ENCODE data around the gene VWC2L.

VWC2L gene

GRCh38 chr2:214469728-214470127 lies 58.9 kb downstream of the VWC2L start:
- DNase-seq (ENCODE audit: low read depth) = no peak

GRCh38 chr2:214471382-214471781 lies 60.5 kb downstream of the VWC2L start:
- no peak for DNase-seq (ENCODE audit: low read depth)

- peak; percentile 18 for DNase-seq (ENCODE audit: low read depth)
Measured at GRCh38 chr2:214471990-214472389, 61.1 kb downstream of the VWC2L start.

GRCh38 chr2:214477305-214477704 lies 66.5 kb downstream of the VWC2L start:
- DNase-seq (ENCODE audit: low read depth) = no peak

- DNase-seq (ENCODE audit: low read depth) = no peak
Measured at GRCh38 chr2:214481204-214481603, 70.3 kb downstream of the VWC2L start.

- DNase-seq (ENCODE audit: low read depth) = no peak
Measured at GRCh38 chr2:214482728-214483127, 71.9 kb downstream of the VWC2L start.

GRCh38 chr2:214484239-214484638 lies 73.4 kb downstream of the VWC2L start:
- no peak for DNase-seq (ENCODE audit: low read depth)

GRCh38 chr2:214484701-214485100 lies 73.8 kb downstream of the VWC2L start:
- no peak for DNase-seq (ENCODE audit: low read depth)

GRCh38 chr2:214489181-214489580 lies 78.3 kb downstream of the VWC2L start:
- DNase-seq (ENCODE audit: low read depth) = no peak

GRCh38 chr2:214489702-214490101 lies 78.8 kb downstream of the VWC2L start:
- no peak for DNase-seq (ENCODE audit: low read depth)

- DNase-seq (ENCODE audit: low read depth) = no peak
Measured at GRCh38 chr2:214492152-214492551, 81.3 kb downstream of the VWC2L start.

- no peak for DNase-seq (ENCODE audit: low read depth)
Measured at GRCh38 chr2:214492608-214493007, 81.8 kb downstream of the VWC2L start.

GRCh38 chr2:214497489-214497888 lies 86.6 kb downstream of the VWC2L start:
- DNase-seq (ENCODE audit: low read depth) = no peak

GRCh38 chr2:214503568-214503967 lies 92.7 kb downstream of the VWC2L start:
- no peak for DNase-seq (ENCODE audit: low read depth)

GRCh38 chr2:214504599-214505376 lies 93.9 kb downstream of the VWC2L start:
- DNase-seq (ENCODE audit: low read depth) = no peak

- DNase-seq (ENCODE audit: low read depth) = no peak
Measured at GRCh38 chr2:214507032-214507431, 96.2 kb downstream of the VWC2L start.

GRCh38 chr2:214514704-214515103 lies 103.8 kb downstream of the VWC2L start:
- DNase-seq (ENCODE audit: low read depth) = no peak

- no peak for DNase-seq (ENCODE audit: low read depth)
Measured at GRCh38 chr2:214515111-214515510, 104.3 kb downstream of the VWC2L start.

- DNase-seq (ENCODE audit: low read depth) = no peak
Measured at GRCh38 chr2:214519258-214519818, 108.5 kb downstream of the VWC2L start.

GRCh38 chr2:214529021-214529420 lies 118.2 kb downstream of the VWC2L start:
- no peak for DNase-seq (ENCODE audit: low read depth)

GRCh38 chr2:214529514-214529913 lies 118.7 kb downstream of the VWC2L start:
- no peak for DNase-seq (ENCODE audit: low read depth)

GRCh38 chr2:214533541-214533940 lies 122.7 kb downstream of the VWC2L start:
- peak; percentile 11 for DNase-seq (ENCODE audit: low read depth)

- no peak for DNase-seq (ENCODE audit: low read depth)
Measured at GRCh38 chr2:214536625-214537024, 125.8 kb downstream of the VWC2L start.

GRCh38 chr2:214537929-214538328 lies 127.1 kb downstream of the VWC2L start:
- DNase-seq (ENCODE audit: low read depth) = no peak

Data from ELR (cell line).